ENCODE results near the gene NMRK1. TPM values are rescaled to one million over a fixed set of nuclear protein-coding genes. Genes with fewer than 3 reads are reported as not detected.

The NMRK1 gene
- total RNA-seq, result 7.0 and 18.8 TPM in 2 replicates

DNA sequence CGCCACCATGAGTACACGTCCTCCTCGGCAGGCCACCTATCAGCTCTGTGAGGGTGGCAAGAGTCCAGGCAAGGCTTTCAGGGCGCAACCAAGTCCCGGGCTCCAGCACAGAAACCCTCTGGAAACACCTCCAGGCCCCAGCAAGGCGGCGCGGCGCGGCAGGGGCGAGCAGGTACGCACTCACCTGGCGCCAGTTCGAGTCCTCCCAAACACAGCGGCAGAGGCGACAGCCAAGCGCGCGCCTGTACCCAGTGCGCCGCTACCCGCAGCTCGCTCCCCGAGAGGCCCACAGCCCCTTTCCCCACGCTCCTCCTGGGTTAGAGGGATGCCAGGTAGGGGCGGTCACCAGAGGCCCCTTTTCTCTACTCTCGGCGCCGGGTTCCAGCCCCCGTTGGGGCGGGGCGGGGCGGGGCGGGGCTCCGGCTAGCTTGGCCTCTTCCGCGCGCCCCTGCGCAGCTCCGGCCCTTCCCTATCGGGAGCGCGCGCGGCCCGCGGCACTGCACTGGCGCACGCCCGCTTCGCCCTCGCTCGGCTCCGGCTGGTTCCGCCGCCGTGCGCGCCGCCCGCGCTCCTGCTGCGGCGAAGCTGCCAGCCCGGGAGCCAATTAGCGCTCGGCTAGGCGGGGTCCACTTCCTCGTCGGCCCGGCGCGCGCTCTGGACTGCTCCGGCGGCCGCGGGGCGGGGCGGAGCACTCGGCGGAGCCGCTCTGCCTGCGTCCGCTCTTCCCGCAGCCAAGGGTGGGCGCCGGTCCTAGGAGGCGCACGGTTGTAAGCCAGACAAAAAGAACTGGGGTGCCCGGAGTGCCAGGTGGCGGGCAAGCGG, at the start of gene NMRK1, which contains the start of gene OSTF1:
Gene NMRK1, minus strand, starts transcription at position 332 of the 822 bp plus-strand sequence. CDS start 5,040 bp downstream, outside the sequence.
Gene OSTF1, plus strand, starts transcription at position 691 of the 822 bp plus-strand sequence. CDS start 179 bp downstream, outside the sequence.

Other genes with a start within 250 kb of the NMRK1 start
- under 0.01 and 0.16 TPM in 2 replicates for gene TRPM6, start 200.2 kb downstream of the NMRK1 start, total RNA-seq
- gene C9orf40, start 135.2 kb downstream of the NMRK1 start, total RNA-seq, result 3.2 and 8.3 TPM in 2 replicates
- gene CARNMT1, start 59.9 kb downstream of the NMRK1 start, total RNA-seq, result 12.5 and 16.2 TPM in 2 replicates
- 14.7 and 25.1 TPM in 2 replicates for gene OSTF1, start 359 bp upstream of the NMRK1 start, total RNA-seq